DMS53 (cell line): ENCODE results near the gene STAB2.

Source experiments
- DNase-seq: peaks from one replicate; lab custom pipeline; 2025; lab: John Stamatoyannopoulos, UW

The STAB2 gene

GRCh38 chr12:103696101-103696500 is 109.0 kb downstream of the STAB2 start:
- no peak for DNase-seq

DNA sequence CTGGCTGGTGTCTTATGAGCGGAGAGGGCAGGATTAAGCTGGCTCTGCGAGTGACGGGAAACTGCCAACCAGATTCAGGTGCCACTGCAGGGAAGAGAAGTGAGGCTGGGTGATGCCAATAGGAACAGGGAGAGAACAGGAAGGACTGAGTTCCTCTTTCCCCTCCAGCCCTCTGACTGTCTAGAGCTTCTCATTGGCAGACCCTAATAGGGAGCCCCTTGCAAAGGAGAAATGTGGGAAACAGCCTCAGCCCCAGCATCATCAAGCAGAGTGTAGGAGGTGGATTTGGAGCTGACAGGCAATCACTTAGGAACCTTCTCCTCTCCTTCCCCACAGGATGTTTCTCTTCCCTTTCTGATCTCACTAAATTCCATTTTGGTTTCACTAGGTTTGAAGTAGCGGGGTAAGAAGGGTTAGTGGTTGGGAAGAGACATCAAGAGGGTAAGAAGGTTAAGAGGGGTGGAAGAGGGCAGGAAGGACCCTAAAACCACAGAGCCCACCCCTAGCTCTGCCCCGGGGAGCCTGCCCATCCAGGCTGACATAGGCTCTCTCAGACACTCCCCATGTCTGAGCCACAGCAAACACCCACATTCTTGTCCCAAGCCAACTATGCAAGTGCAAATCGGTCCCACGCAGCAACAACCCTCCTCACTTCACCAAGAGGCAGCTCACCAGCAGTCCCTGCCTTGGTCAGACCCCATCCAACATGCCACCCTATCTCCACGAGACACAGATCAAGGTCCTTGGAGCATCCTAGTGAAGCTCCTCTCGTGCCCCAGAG is 111.1 kb downstream of the STAB2 start:
- no peak for DNase-seq

DNA sequence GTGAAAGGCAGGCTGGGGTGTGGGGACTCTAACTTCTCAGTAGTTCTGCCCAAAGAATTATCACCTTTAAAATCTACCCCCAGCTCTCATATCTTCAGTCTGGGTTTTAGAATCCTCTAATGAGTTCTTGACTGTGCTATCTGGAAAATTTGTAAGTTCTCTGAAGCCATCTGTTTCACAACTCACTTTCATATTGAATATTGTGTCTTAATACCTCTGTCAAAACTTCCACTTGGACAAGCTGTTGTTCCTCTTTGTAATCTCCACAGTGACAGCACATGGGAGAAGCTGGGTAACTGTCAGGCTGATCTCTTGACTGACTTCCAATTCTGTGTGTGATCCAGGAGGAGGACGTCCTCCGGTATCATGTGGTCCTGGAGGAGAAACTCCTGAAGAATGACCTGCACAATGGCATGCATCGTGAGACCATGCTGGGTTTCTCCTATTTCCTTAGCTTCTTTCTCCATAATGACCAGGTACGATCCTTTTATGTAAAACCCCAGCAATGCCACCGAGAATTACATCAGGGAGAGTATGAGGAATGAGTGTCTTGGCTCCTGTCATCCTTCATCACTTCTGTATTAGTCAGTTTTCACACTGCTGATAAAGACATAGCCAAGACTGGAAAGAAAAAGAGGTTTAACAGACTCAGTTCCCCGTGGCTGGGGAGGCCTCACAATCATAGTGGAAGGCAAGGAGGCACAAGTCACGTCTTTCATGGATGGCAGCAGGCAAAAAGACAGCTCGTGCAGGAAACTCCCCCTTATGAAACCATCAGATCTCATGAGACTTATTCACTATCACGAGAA is 111.9 kb downstream of the STAB2 start:
- no peak for DNase-seq

- DNase-seq: no peak
These were observed 118.0 kb downstream of the STAB2 start for GRCh38 chr12:103705098-103705497.

DNA sequence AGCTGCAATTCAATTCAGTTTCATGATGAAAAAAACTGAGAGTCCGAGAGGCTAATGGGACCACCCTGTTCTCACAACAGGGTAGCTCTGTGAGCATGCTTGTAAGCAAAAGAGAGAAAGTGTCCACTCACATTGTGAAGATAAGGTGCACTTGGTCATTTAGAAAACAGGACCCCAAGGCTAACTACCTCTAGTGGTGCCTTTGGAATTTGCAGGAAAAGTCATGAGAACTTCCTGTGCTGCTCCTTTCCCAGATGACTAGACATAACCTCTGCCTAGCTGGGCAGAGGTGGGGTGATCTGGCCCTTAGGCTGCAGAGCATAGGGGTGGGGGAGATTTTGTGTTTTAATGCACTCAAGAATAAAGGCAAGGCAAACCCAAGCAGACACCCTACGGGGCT is 118.9 kb downstream of the STAB2 start:
- peak; percentile 51 for DNase-seq

GRCh38 chr12:103707446-103707845 is 120.4 kb downstream of the STAB2 start:
- no peak for DNase-seq

DNA sequence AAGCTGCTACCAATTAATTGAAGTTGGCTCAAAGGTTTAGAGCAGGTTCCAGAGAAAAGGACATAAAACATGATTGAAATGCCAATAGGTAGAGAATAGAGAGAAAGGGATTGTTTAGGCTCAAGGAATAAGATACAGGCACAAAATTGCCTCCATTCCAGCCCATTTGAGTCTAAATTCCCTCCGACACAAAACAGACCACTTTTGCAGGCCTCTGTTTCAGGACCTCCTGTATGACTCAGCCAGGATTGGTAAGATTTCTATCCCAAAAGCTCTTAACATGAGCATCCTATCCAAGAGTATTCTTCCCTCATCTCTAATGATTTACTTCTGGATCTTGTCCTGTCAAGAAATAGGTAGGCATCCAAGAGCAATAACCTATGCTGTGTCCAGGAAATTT is 123.5 kb downstream of the STAB2 start:
- DNase-seq: no peak

DNA sequence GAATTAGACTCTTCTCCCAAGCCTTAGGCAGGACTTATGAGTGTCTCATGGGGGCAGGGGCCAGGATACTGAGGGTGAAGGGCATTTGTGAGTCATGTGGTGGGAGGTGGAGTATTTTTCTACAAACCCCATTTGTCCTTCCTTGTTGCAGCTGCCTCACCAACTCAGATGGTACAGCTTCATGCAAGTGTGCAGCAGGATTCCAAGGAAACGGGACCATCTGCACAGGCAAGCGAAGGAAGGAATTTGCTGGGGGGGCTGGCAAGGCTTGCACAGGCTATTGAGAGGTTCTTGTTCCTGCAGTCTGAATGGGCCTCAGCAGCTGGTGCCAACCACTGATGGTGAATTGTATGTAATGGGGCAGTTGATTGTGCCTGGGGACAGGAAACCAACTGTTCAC is 125.1 kb downstream of the STAB2 start:
- DNase-seq: no peak

DNA sequence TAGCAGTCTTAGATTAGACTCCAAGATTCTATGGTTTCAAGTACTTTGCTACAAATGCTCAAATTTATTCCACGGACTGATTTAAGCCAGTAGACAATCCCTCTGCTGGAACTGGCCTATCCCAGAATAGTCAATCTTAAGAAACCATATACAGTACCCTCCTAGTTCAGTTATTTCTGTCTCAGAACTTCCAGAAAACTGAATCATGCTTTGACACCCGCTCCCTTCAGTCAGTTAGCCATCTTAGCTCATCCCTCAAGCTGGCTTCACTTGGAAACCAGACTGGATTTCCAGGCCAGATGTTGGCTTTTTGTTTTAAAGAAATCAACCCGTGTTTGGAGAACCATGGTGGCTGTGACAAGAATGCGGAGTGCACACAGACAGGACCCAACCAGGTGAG is 128.4 kb downstream of the STAB2 start:
- no peak for DNase-seq

GRCh38 chr12:103716517-103717196 is 129.6 kb downstream of the STAB2 start:
- DNase-seq: no peak

GRCh38 chr12:103725398-103725797 is 138.3 kb downstream of the STAB2 start:
- DNase-seq: no peak

DNA sequence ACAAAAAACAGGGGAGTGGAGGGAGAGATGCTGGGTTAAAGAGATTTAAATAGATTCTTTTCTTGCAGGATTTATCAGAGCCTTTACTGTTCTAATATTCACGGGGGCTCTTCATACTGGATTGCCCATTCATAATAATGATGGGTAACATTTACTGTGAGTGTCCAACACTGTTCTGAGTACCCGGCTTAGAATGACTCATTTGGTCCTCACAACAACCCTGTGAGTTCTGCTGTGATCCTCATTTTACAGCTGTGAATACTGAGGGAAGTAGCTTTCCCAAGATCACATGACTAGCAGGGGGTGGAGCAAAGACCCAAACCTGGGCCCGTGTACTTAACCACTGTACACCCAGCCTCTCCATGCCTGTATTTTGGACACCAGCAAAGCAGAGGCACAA is 140.6 kb downstream of the STAB2 start:
- DNase-seq: peak; percentile 35

DNA sequence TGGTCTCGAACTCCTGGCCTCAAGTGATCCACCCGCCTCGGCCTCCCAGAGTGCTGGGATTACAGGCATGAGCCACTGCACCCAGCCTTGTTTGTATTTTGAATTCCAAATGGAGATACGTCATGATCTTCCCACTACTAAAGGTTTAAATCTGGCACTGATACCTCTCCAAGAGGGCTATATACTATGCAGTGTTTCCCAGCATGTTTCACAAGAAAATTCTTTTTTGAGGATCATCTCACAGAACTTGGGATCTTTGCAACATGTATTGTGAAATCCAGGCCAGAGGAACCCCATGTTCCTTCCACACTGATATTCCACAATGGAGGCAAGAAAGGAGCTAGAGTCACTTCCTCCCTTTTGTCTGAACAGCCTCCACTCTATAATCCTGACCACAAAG is 141.2 kb downstream of the STAB2 start:
- DNase-seq: no peak

DNA sequence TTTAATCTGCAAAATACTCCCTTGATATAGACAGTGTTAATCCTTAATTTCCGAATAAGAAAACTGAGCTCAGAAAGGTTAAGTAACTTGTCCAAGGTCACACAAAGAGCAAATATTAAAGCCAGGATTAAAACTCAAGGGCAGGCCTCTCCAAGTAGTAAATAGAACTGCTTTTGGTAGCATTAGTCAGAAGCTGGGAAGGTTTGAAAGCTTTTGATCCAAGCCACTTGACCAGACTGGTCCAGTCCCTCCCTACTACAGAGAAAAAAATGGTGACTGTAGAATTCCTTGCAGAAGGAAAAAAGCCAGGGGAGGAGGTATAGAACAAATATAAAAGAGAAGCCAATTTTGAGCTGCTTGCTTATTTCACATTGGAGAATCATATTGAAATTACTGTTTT is 142.4 kb downstream of the STAB2 start:
- peak; percentile 55 for DNase-seq

GRCh38 chr12:103731539-103731938 is 144.5 kb downstream of the STAB2 start:
- no peak for DNase-seq

GRCh38 chr12:103734863-103735262 is 147.8 kb downstream of the STAB2 start:
- no peak for DNase-seq

DNA sequence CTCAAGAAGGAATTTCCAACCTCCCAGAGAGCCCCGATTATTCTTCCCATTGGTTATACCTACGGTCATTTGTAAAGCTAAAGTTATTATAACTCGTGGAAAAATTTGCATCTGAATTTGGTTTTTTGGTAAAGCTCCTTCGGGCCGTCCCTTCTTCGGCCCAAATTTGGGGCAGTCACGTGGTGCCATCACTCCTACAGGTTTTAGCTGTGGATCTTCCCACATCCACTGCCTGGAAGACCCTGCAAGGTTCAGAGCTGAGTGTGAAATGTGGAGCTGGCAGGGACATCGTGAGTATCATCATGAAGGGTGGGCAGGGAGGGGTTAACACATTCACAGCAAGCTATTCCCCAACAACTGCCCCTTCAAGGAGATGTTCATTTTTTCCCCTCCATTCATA is 148.2 kb downstream of the STAB2 start:
- DNase-seq: no peak

DNA sequence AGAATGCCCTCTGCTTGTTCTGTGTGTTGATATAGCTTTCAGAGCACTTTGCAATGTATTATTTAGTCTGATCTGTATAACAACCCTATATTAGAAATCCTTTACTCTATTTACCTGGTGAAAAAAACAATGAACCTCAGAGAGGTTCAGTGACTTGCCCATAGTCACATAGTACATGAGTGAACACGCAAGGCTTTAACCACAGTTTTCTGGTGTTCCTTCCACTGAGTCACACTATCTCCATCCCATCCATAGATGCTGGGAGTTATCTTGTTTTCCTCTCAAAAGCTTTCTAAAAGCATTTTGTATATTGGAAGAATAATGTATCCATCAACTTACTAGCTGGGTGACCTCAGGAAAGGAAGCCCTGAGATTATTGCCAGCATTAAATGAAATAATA is 149.5 kb downstream of the STAB2 start:
- DNase-seq: no peak

DNA sequence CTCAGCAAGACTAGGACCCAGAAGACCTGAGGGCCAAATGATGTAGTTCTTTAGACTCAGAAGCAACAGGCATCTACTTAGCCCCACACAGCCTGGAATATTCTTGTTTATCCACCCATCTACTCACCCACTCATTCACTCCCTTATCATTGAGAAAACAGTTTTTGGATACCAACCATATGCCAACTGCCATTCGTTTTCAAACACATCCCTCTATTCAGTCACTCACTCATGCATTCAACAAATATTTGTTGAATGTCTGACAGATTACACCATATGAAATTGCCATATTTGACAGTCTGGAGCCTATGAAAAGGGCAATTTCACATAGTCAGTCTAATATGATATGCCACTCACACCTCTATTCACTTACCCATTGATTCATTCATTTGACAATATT is 150.8 kb downstream of the STAB2 start:
- peak; percentile 58 for DNase-seq

GRCh38 chr12:103742349-103742932 is 155.4 kb downstream of the STAB2 start:
- DNase-seq: peak; percentile 95

GRCh38 chr12:103743788-103744187 is 156.7 kb downstream of the STAB2 start:
- no peak for DNase-seq

GRCh38 chr12:103745962-103746361 is 158.9 kb downstream of the STAB2 start:
- DNase-seq: peak; percentile 52
